ENCODE data around the gene SCG3. TPM values are rescaled to one million over a fixed set of nuclear protein-coding genes. Genes with fewer than 3 reads are reported as not detected.
"Not testable (repeated sequence)": the region's sequence is repeated elsewhere in the genome, so short reads cannot be mapped to it uniquely, and the experiment has no call there.

Gene SCG3
- not detected in 2 replicates for total RNA-seq (2014; rRNA removed; shearing (Covaris generic))

GRCh38 chr15:51681303-51681963, at the start of gene SCG3:
Gene SCG3, plus strand, starts transcription at chr15:51681503. Its CDS starts 253 bp downstream, at chr15:51681756.
- peak; percentile 48 for DNase-seq (ENCODE audit: low spot score)

- DNase-seq (ENCODE audit: low spot score) = no peak
Measured at GRCh38 chr15:51634591-51635198, 46.6 kb upstream of the SCG3 start.

- DNase-seq (ENCODE audit: low spot score) = no peak
Measured at GRCh38 chr15:51641490-51642130, 39.7 kb upstream of the SCG3 start.

GRCh38 chr15:51642696-51643095, 38.6 kb upstream of the SCG3 start:
- no peak for DNase-seq (ENCODE audit: low spot score)

GRCh38 chr15:51647128-51647562, 34.2 kb upstream of the SCG3 start:
- no peak for DNase-seq (ENCODE audit: low spot score)

- not testable (repeated sequence) for DNase-seq (ENCODE audit: low spot score)
Measured at GRCh38 chr15:51648101-51648500, 33.2 kb upstream of the SCG3 start.

- DNase-seq (ENCODE audit: low spot score) = not testable (repeated sequence)
Measured at GRCh38 chr15:51648643-51649042, 32.7 kb upstream of the SCG3 start.

- DNase-seq (ENCODE audit: low spot score) = peak; percentile 93
Measured at GRCh38 chr15:51649659-51650521, 31.4 kb upstream of the SCG3 start.

GRCh38 chr15:51652084-51652668, 29.1 kb upstream of the SCG3 start:
- DNase-seq (ENCODE audit: low spot score) = no peak

- DNase-seq (ENCODE audit: low spot score) = not testable (repeated sequence)
Measured at GRCh38 chr15:51655401-51656057, 25.8 kb upstream of the SCG3 start.

GRCh38 chr15:51658664-51659063, 22.6 kb upstream of the SCG3 start:
- no peak for DNase-seq (ENCODE audit: low spot score)

- DNase-seq (ENCODE audit: low spot score) = no peak
Measured at GRCh38 chr15:51661072-51661471, 20.2 kb upstream of the SCG3 start.

GRCh38 chr15:51667478-51667877, 13.8 kb upstream of the SCG3 start:
- no peak for DNase-seq (ENCODE audit: low spot score)

GRCh38 chr15:51668446-51668845, 12.9 kb upstream of the SCG3 start:
- no peak for DNase-seq (ENCODE audit: low spot score)

GRCh38 chr15:51669381-51669780, 11.9 kb upstream of the SCG3 start:
- DNase-seq (ENCODE audit: low spot score) = no peak

- no peak for DNase-seq (ENCODE audit: low spot score)
Measured at GRCh38 chr15:51672155-51672687, 9.1 kb upstream of the SCG3 start.

- no peak for DNase-seq (ENCODE audit: low spot score)
Measured at GRCh38 chr15:51672913-51673857, 8.1 kb upstream of the SCG3 start.

GRCh38 chr15:51675234-51675633, 6.1 kb upstream of the SCG3 start:
- DNase-seq (ENCODE audit: low spot score) = no peak

- no peak for DNase-seq (ENCODE audit: low spot score)
Measured at GRCh38 chr15:51677021-51677420, 4.3 kb upstream of the SCG3 start.

Measured in HT-29 (cell line).